Activated T-helper 2 cell treated with anti-CD3 and anti-CD28 coated beads, Interferon-gamma antibody, Interleukin-2, Interleukin-4, amounts not matched to agents 10 μg/mL and 5 μg/mL and 100 μg/mL, durations not matched to agents 14 hours and 24 hours and 36 hours (primary cell): ENCODE results near the gene BMPER. TPM values are rescaled to one million over a fixed set of nuclear protein-coding genes. Genes with fewer than 3 reads are reported as not detected.

Source experiments
- DNase-seq: peaks from one replicate; pipeline ENCODE4 v3.0.0; 2021; ENCODE audit warnings: low spot score
- H3K27ac Mint-ChIP-seq: one replicate; pipeline ENCODE4 v1.8.0; 2021; ENCODE audit warnings: mixed read lengths
- H3K27me3 Mint-ChIP-seq: one replicate; pipeline ENCODE4 v1.8.0; 2021; ENCODE audit warnings: low read depth, mixed read lengths
- H3K36me3 Mint-ChIP-seq: one replicate; pipeline ENCODE4 v1.8.0; 2021; ENCODE audit warnings: low read depth, mixed read lengths
- H3K4me1 Mint-ChIP-seq: one replicate; pipeline ENCODE4 v1.8.0; 2021; ENCODE audit warnings: low read depth, mixed read lengths
- H3K4me3 Mint-ChIP-seq: one replicate; pipeline ENCODE4 v1.8.0; 2021; ENCODE audit warnings: low read depth, mild to moderate bottlenecking, moderate library complexity, mixed read lengths
- H3K9me3 Mint-ChIP-seq: one replicate; pipeline ENCODE4 v1.8.0; 2021; ENCODE audit warnings: mixed read lengths
- intact Hi-C: fragments of 100-400 bp; cut with micrococcal nuclease; formaldehyde crosslinking; loops from one replicate; pipeline ENCODE4 v1.15.1; 2023
- total RNA-seq: library from RNA; stranded (reverse); gene quantifications from 2 replicates; pipeline ENCODE4 v1.2.3, GENCODE V29; 2022

Gene BMPER
- total RNA-seq, 1 donor from 2014 or later: not detected

DNA sequence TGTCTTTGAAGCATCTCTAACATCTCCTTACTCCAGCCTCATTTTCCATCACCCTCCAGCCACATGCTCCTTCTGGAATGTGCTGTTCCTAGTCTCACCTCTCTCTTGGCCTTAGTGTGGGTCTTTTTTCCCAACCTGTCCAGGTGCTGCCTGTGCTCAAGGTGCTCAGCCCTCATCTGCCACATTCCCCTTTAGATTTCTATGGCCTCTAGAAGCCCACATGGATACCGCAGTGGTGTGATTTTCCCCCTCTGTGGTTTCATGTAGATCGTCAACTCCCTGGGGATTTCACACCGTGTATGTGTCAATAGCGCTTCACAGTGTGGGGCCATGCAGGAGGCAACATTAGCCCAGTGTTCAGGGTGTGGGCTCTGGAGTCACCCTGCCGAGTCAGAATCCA lies 32.5 kb downstream of the BMPER start:
- Mint-ChIP-seq H3K27me3 (no peaks in the 10 kb centered on the region), H3K36me3 (no peaks in the 10 kb centered on the region), H3K9me3 (no peaks in the 10 kb centered on the region), H3K4me3 (no peak overlapping the region), H3K27ac (no peak overlapping the region), H3K4me1 (no peaks in the 10 kb centered on the region)
- no peak for DNase-seq
- intact Hi-C loops: no loop called here

DNA sequence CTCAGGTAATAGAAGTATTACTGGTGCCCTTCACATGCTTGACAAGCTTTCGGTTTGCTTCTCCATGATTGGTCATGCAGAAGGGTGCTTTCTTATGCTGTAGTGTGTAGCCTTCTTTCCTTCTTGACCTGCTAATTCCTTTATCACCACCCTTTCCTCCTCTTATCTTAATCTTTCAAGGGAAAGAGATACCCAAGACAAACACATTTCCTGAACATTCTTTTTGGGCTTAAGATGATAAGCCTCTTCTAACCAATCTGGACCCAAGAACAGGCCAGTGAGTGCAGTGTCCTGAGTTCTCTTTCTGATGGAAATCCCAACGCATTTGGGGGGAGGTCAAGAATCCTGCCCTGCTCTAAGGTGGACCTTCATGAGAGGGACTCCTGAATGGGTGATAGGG lies 33.8 kb downstream of the BMPER start:
- H3K27me3 Mint-ChIP-seq: no peaks in the 10 kb centered on the region
- no peaks in the 10 kb centered on the region for H3K9me3 Mint-ChIP-seq
- H3K36me3 Mint-ChIP-seq: no peaks in the 10 kb centered on the region
- DNase-seq: no peak
- intact Hi-C loops: no loop called here
- no peak overlapping the region for H3K4me3 Mint-ChIP-seq
- no peaks in the 10 kb centered on the region for H3K4me1 Mint-ChIP-seq
- no peak overlapping the region for H3K27ac Mint-ChIP-seq

DNA sequence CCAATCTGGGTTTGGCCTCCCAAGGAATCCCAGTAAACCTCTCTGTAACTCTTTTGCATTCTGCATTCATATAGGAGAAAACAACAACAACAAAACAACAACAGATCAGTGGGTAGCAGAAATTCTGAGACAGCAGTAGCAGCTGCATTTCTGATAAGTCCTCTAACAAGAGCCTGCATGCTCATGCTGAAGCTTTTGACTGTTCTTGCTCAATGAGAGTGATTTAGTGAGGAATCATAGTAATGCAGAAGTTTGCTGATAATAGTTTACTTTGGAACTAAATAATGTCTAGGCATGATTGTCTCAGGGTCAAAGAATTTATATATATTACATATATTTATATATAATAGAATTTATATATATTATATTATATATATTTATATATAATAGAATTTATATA lies 35.2 kb downstream of the BMPER start:
- Mint-ChIP-seq H3K36me3 (no peaks in the 10 kb centered on the region), H3K9me3 (no peaks in the 10 kb centered on the region), H3K4me3 (no peak overlapping the region), H3K27ac (no peak overlapping the region), H3K4me1 (no peaks in the 10 kb centered on the region), H3K27me3 (no peaks in the 10 kb centered on the region)
- no peak for DNase-seq
- intact Hi-C loops: no loop called here

DNA sequence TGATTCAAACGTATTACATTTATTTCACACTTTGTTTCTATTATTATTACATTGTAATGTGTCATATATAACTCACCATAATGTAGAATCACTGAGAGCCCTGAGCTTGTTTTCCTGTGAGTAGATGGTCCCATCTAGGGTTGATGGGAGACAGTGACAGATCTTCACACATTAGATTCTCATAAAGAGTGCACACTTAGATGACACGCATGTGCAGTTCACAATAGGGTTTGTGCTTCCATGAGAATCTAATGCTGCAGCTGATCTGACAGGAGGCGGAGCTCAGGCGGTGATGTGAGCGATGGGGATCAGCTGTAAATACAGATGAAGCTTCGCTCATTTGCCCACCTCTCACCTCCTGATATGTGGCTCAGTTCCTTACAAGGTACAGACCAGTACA lies 36.1 kb downstream of the BMPER start:
- DNase-seq: no peak
- H3K27ac Mint-ChIP-seq: no peak overlapping the region
- no peaks in the 10 kb centered on the region for H3K27me3 Mint-ChIP-seq
- H3K36me3 Mint-ChIP-seq: no peaks in the 10 kb centered on the region
- intact Hi-C loops: no loop called here
- no peaks in the 10 kb centered on the region for H3K9me3 Mint-ChIP-seq
- H3K4me3 Mint-ChIP-seq: no peak overlapping the region
- H3K4me1 Mint-ChIP-seq: no peaks in the 10 kb centered on the region

DNA sequence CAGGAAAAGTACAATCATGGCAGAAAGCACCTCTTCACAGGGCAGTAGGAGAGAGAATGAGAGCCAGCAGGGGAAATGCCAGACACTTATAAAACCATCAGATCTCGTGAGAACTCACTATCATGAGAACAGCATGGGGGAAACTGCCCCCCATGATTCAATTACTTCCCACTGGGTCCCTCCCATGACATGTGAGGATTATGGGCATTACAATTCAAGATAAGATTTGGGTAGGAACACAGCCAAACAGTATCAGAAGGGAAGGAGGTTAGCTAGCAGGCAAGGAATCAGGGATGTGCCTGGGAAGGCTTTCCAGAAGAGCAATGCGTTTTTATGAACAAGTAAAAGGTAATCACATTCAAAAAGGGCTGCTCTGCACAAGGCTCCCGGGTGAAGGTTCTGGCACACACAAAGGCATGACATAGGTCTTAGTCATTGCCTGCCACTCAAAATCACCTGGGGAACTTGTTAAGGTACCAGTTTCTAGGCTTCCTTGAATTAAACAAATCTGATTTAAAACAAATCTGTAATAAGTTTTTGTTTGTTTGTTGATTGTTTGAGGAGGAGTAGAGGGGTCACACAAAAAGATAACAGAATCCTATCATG lies 40.9 kb downstream of the BMPER start:
- Mint-ChIP-seq H3K27me3 (no peaks in the 10 kb centered on the region), H3K4me1 (no peaks in the 10 kb centered on the region), H3K4me3 (no peak overlapping the region), H3K27ac (no peak overlapping the region), H3K9me3 (no peaks in the 10 kb centered on the region), H3K36me3 (no peaks in the 10 kb centered on the region)
- intact Hi-C loops: no loop called here
- DNase-seq: no peak

DNA sequence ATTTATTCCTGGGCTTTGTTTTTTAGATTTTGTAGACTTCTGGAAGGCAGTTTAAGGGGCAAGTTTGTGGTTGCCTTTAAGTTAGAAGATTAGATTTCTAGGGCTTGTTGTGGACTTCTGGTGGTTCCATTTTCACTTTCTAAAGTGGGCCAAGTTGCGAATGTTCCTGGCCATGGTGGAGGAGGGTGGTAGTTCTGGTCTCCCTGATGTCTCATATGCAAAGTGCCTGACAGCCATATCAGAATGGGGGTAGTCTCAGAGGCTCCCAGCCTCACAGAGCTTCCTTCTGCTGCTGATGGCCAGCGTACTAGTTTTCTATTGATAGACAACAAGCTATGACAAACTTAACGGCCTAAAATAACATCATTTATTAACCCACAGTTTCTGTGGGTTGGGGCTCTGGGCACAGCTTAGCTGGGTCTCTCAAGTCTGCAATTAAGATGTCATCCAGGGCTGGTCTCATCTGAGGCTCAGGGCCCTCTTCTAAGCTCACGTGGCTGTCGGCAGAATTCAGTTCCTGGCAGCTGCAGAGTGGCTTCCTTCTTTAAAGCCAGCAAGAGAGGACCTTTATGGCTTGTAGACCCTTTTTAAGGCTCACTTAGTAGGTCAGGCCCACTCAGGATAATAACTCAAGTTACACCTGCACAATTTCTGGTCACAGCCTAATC lies 44.8 kb downstream of the BMPER start:
- Mint-ChIP-seq H3K9me3 (no peaks in the 10 kb centered on the region), H3K36me3 (no peaks in the 10 kb centered on the region), H3K27me3 (no peaks in the 10 kb centered on the region), H3K4me1 (no peaks in the 10 kb centered on the region), H3K27ac (no peak overlapping the region), H3K4me3 (no peak overlapping the region)
- no peak for DNase-seq
- intact Hi-C loops: no loop called here

DNA sequence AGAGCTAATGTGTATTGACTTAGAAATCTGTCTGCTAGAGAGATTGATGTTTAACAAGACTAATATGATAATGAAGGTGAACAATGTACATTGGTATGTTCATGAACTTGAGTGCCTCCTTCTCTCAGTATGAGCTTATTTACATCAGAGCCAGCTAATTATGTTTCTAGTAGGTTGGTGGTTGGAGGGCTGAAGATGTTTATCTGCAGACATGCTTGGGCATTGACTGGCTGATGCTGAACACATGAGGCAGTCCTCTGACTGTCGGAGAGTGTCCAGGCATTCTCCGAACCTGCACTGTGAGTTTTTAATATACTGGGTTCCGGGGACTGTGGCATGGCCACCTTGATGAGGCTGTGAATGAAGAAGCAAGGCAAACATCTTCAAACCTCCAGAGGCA lies 47.5 kb downstream of the BMPER start:
- no peak for DNase-seq
- no peaks in the 10 kb centered on the region for H3K4me1 Mint-ChIP-seq
- no peaks in the 10 kb centered on the region for H3K27me3 Mint-ChIP-seq
- intact Hi-C loops: no loop called here
- H3K36me3 Mint-ChIP-seq: no peaks in the 10 kb centered on the region
- H3K4me3 Mint-ChIP-seq: no peak overlapping the region
- no peaks in the 10 kb centered on the region for H3K9me3 Mint-ChIP-seq
- no peak overlapping the region for H3K27ac Mint-ChIP-seq

DNA sequence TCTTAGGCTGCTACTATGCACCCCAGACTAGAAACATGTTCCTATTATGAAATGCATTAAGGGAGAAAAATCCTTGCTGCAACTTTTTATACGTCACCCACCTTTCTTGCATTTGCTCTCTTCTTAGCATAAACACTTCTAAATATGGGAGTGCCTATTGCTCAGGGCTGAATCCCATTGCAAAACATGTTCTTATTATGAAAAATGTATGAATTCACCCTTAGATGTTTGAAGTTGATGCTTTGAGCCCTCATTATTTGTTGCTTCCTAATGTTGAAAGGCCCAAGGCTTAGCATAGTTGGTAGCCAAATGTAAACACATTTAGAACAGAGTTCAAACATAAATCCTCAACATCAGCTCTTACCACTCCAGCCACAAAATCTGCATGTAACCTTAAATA lies 52.8 kb downstream of the BMPER start:
- Mint-ChIP-seq H3K27me3 (no peaks in the 10 kb centered on the region), H3K9me3 (no peaks in the 10 kb centered on the region), H3K4me1 (no peaks in the 10 kb centered on the region), H3K27ac (no peak overlapping the region), H3K36me3 (no peaks in the 10 kb centered on the region), H3K4me3 (no peak overlapping the region)
- no peak for DNase-seq
- intact Hi-C loops: no loop called here

DNA sequence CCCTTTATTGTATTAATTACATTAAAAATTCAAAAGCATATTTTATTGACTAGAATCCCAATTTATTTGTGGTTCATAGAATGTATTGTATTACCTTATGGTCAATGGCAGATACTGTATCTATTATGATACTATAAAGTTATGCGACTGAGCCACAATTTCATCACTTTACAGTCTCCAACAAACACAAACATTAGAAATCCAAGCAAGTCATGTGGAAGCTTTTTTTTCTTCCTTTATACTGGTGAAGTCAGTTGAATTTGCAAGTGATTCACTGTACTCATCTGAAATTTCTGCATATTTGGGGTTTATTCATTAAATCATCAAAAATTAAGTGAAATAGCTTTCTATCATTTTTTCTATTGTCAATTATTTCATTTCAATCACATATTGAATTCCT lies 54.3 kb downstream of the BMPER start:
- no peaks in the 10 kb centered on the region for H3K4me1 Mint-ChIP-seq
- H3K9me3 Mint-ChIP-seq: no peaks in the 10 kb centered on the region
- H3K27ac Mint-ChIP-seq: no peak overlapping the region
- no peak for DNase-seq
- intact Hi-C loops: no loop called here
- no peaks in the 10 kb centered on the region for H3K36me3 Mint-ChIP-seq
- no peak overlapping the region for H3K4me3 Mint-ChIP-seq
- H3K27me3 Mint-ChIP-seq: no peaks in the 10 kb centered on the region

DNA sequence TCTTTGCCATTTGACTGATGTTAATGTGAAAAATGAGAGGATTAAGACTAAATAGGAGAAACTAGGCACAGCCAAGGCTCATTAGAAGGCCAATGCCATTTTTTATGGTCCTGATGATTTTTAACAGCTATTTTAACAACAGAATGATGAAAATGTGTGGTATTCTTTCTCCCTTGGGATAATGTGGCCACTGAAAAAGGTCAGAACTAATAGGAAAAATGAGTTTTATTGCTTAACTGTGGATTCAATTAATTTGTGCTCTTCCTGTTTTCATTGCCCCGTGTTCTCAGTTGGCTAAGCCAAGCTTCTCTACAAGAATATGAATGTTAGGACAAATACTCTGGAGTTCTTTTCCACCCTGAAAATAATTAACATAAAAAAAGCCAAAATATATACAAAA lies 56.6 kb downstream of the BMPER start:
- intact Hi-C loops: no loop called here
- DNase-seq: no peak
- H3K9me3 Mint-ChIP-seq: no peaks in the 10 kb centered on the region
- no peaks in the 10 kb centered on the region for H3K27me3 Mint-ChIP-seq
- no peaks in the 10 kb centered on the region for H3K4me1 Mint-ChIP-seq
- no peak overlapping the region for H3K27ac Mint-ChIP-seq
- H3K36me3 Mint-ChIP-seq: no peaks in the 10 kb centered on the region
- H3K4me3 Mint-ChIP-seq: no peak overlapping the region

DNA sequence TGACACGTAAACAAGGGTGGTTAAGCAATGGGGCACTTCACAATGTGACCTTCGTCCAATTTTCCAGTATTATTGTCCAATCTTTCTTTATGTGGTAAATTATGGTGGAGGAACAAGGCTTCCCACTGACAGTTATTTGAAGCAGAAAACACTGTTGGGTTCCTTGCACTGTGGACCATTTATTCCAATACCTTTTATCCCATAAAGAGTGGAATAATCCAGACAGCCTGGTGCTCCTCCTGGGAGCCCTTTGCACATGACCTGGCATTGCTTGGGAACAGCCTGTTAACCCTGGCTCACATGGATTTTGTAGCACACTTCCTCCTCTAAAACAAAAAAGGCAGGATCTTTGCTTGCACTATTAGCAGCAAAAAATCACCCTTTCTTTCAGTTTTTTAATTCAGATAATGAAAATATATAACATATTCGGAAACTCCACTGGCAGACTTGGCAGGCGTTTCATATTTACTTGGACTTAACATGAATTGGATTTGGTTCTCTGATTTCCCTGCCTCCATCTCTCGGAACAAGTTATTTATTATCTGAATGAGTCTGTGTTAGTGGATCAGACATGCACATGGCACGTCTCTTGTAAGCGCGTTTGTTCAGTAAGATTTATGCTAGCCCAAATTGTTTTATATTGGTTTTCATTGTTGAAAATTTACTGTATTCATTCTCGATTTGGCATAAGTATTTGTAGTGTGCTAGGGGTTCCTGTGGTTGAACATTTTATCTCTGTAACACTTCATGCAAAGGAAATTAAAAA lies 59.3 kb downstream of the BMPER start:
- no peaks in the 10 kb centered on the region for H3K36me3 Mint-ChIP-seq

DNA sequence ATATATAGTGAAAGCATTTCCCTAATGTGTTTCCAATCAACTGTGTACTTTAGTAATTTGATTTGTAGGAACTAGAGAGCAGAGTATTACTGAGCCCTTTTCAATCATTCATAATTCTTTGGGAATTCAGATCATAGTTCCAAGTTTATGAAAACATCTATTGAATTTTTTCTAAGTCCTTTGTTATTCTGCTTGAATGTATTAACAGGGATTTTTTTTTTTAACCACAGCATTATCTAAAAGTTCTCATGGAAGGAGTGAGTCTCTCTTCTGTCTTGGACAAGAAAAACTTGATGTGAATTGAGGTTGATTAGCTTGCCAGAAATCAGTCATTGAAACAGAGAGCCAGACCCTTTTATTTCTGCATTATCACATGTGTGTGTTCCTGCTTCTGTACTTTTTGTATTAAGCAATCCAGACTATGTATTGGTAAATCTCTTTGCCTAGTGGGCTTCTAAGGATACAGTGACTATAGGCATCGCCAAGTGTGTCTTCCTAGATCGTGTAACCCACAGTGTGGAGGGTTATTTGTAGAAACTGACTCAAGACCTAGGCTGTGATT lies 59.9 kb downstream of the BMPER start:
- intact Hi-C loops: no loop called here
- no peaks in the 10 kb centered on the region for H3K36me3 Mint-ChIP-seq
- DNase-seq: no peak
- H3K27ac Mint-ChIP-seq: no peak overlapping the region
- H3K4me3 Mint-ChIP-seq: no peak overlapping the region
- no peaks in the 10 kb centered on the region for H3K9me3 Mint-ChIP-seq
- H3K4me1 Mint-ChIP-seq: no peaks in the 10 kb centered on the region
- no peaks in the 10 kb centered on the region for H3K27me3 Mint-ChIP-seq

More for the DNA sequence above, 59.3 kb downstream of the BMPER start:
- H3K4me1 Mint-ChIP-seq: no peaks in the 10 kb centered on the region
- no peaks in the 10 kb centered on the region for H3K27me3 Mint-ChIP-seq
- H3K9me3 Mint-ChIP-seq: no peaks in the 10 kb centered on the region
- H3K4me3 Mint-ChIP-seq: no peak overlapping the region
- intact Hi-C loops: no loop called here
- DNase-seq: no peak
- no peak overlapping the region for H3K27ac Mint-ChIP-seq

DNA sequence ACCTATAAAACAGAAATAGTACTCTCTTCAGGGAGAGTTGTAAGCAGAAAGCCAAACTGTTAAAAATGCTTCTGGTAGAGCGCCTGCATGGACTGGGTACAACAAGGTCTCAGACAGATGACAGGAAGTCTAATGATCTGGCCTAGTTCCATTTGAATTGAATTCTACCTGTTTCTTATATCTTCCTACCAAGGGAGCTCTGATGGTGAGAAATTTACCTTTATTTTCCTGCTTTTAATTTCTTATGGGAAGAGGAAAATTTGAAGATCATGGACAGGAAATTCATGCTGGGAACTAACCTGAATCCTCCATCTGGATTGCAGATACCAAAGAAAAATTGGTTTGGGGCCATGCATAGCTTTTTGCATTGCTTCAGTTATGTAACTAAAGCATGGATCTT lies 63.3 kb downstream of the BMPER start:
- intact Hi-C loops: no loop called here
- Mint-ChIP-seq H3K9me3 (no peaks in the 10 kb centered on the region), H3K27ac (no peak overlapping the region), H3K36me3 (no peaks in the 10 kb centered on the region), H3K27me3 (no peaks in the 10 kb centered on the region), H3K4me3 (no peak overlapping the region), H3K4me1 (no peaks in the 10 kb centered on the region)
- DNase-seq: no peak
